Activated T-cell treated with anti-CD3 and anti-CD28 coated beads for 24 hours (primary cell): ENCODE data around the gene TLX3.
"Not testable (repeated sequence)": the region's sequence is repeated elsewhere in the genome, so short reads cannot be mapped to it uniquely, and the experiment has no call there.

Experiments
- DNase-seq: peaks from one replicate; pipeline ENCODE4 v3.0.0-alpha.2; 2020; ENCODE audit warnings: low read depth

The TLX3 gene

GRCh38 chr5:171323806-171324632, 15.0 kb downstream of the TLX3 start:
- no peak for DNase-seq

GRCh38 chr5:171330021-171330420, 21.0 kb downstream of the TLX3 start:
- DNase-seq, result no peak

- no peak for DNase-seq
Measured at GRCh38 chr5:171335616-171336015, 26.6 kb downstream of the TLX3 start.

GRCh38 chr5:171336521-171337209, 27.6 kb downstream of the TLX3 start:
- no peak for DNase-seq

GRCh38 chr5:171337210-171337569, 28.1 kb downstream of the TLX3 start:
- DNase-seq, result no peak

- no peak for DNase-seq
Measured at GRCh38 chr5:171340042-171340441, 31.0 kb downstream of the TLX3 start.

GRCh38 chr5:171340491-171340890, 31.4 kb downstream of the TLX3 start:
- no peak for DNase-seq

- no peak for DNase-seq
Measured at GRCh38 chr5:171342362-171343111, 33.5 kb downstream of the TLX3 start.

GRCh38 chr5:171344936-171345608, 36.0 kb downstream of the TLX3 start:
- no peak for DNase-seq

- no peak for DNase-seq
Measured at GRCh38 chr5:171351536-171352073, 42.6 kb downstream of the TLX3 start.

GRCh38 chr5:171355302-171355724, 46.3 kb downstream of the TLX3 start:
- DNase-seq, result no peak

- no peak for DNase-seq
Measured at GRCh38 chr5:171357843-171358242, 48.8 kb downstream of the TLX3 start.

GRCh38 chr5:171361151-171361550, 52.1 kb downstream of the TLX3 start:
- not testable (repeated sequence) for DNase-seq
